Breast epithelium (tissue), 3 donors: ENCODE data around the gene SMARCAD1.

Source experiments
- POLR2A ChIP-seq: fragments of 450-650 bp; IDR thresholded peaks from one replicate; pipeline ENCODE4 v1.6.1; 2016; ENCODE audit warnings: antibody characterized with exemption, mild to moderate bottlenecking, moderate library complexity
- POLR2AphosphoS5 ChIP-seq, 3 donors: sonication (generic); formaldehyde crosslinking; IDR thresholded peaks; one replicate each; pipeline ENCODE4 v1.6.1; 2017; ENCODE audit warnings: antibody characterized with exemption in 3 of 3
- TF ChIP-seq, protein P1 (sequence below), 3 donors: fragments of 450-650 bp; IDR thresholded peaks; one replicate each; pipeline ENCODE4 v1.5.1; 2016 to 2017; ENCODE audit warnings: antibody characterized with exemption in 3 of 3, mild to moderate bottlenecking in 3 of 3, moderate library complexity in 3 of 3

DNA sequence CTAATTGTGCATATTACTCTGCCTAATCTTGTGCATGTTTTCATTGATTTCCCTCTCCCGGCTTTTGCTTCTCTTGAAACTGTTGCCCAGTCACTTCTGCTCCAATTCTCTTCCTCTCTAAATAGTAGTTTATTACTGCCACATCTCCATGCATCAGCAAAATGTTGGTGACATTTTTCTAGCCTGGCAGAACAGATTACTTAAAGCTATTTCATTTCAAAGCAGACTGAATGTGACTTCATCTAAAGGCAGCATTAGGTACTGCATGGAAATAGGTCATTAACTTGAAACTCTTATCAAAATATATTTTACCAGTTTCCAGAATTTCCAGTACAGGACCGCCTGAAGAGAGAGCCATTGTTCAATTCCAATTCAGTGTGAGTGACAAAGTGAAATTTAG lies 82.6 kb downstream of the SMARCAD1 start:
- TF ChIP-seq, protein P1, sequence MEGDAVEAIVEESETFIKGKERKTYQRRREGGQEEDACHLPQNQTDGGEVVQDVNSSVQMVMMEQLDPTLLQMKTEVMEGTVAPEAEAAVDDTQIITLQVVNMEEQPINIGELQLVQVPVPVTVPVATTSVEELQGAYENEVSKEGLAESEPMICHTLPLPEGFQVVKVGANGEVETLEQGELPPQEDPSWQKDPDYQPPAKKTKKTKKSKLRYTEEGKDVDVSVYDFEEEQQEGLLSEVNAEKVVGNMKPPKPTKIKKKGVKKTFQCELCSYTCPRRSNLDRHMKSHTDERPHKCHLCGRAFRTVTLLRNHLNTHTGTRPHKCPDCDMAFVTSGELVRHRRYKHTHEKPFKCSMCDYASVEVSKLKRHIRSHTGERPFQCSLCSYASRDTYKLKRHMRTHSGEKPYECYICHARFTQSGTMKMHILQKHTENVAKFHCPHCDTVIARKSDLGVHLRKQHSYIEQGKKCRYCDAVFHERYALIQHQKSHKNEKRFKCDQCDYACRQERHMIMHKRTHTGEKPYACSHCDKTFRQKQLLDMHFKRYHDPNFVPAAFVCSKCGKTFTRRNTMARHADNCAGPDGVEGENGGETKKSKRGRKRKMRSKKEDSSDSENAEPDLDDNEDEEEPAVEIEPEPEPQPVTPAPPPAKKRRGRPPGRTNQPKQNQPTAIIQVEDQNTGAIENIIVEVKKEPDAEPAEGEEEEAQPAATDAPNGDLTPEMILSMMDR (IDR thresholded peaks at IDR 0.05) = no peak
- TF ChIP-seq POLR2A (no peak), POLR2AphosphoS5 (IDR thresholded peaks at IDR 0.05) (no peak)
